SK-N-SH (cell line): Measurements from ENCODE around the gene RFPL3. TPM values are rescaled to one million over a fixed set of nuclear protein-coding genes. Genes with fewer than 3 reads are reported as not detected.

Experiments
- CTCF ChIA-PET: fragments of 300-600, 350-600 bp; formaldehyde crosslinking; extraction: SDS; loops from one replicate; lab custom pipeline; 2021; lab: Yijun Ruan, JAX
- POLR2A ChIA-PET: fragments of 350-600 bp; sonication (Branson Sonifier 250); formaldehyde crosslinking; extraction: SDS; loops from one replicate; lab custom pipeline; 2020; ENCODE audit warnings: antibody characterized with exemption, inconsistent platforms; lab: Yijun Ruan, JAX
- DNase-seq: peaks from one replicate; pipeline ENCODE4 v3.0.0; 2012
- H2AFZ ChIP-seq: fragments of 200-600 bp; sonication (generic); 2 replicates; pipeline ENCODE4 v1.8.1; 2016; ENCODE audit warnings: antibody characterized with exemption, mild to moderate bottlenecking, low read depth
- H3F3A ChIP-seq: fragments of 200-600 bp; sonication (generic); replicated peaks from 2 replicates; pipeline ENCODE3; 2016; ENCODE audit warnings: antibody characterized with exemption, mild to moderate bottlenecking; ENCODE audit not compliant: insufficient read depth
- H3K27ac ChIP-seq, 2 experiments: fragments of 200-500 bp in 1 of 2; fragments of 200-600 bp in 1 of 2; sonication (Bioruptor generic) in 1 of 2; sonication (generic), shearing (Covaris generic) in 1 of 2; 2 replicates each; pipeline versions ENCODE4 v1.5.1 to v1.6.1; 2014 to 2016; ENCODE audit warnings: low read depth in 2 of 2, inconsistent platforms in 1 of 2, low read length in 1 of 2, mild to moderate bottlenecking in 1 of 2, mixed read lengths in 1 of 2
- H3K27me3 ChIP-seq: fragments of 200-600 bp; sonication (generic), shearing (Covaris generic); 2 replicates; pipeline ENCODE4 v1.6.1; 2016; ENCODE audit warnings: mixed run types; ENCODE audit not compliant: insufficient read depth
- H3K36me3 ChIP-seq, 2 experiments: fragments of 200-500 bp in 1 of 2; fragments of 200-600 bp in 1 of 2; sonication (Bioruptor generic) in 1 of 2; sonication (generic) in 1 of 2; replicated peaks in 1 of 2; 2 replicates each; pipeline versions ENCODE3 to v1.5.1; 2014 to 2016; ENCODE audit warnings: low read length in 1 of 2, mild to moderate bottlenecking in 1 of 2; ENCODE audit not compliant: insufficient read depth in 2 of 2, control insufficient read depth in 1 of 2
- H3K4me1 ChIP-seq, 2 experiments: fragments of 200-500 bp in 1 of 2; fragments of 200-600 bp in 1 of 2; sonication (Bioruptor generic) in 1 of 2; sonication (generic), shearing (Covaris generic) in 1 of 2; 2 replicates each; pipeline versions ENCODE4 v1.5.1 to v1.6.1; 2014 to 2016; ENCODE audit warnings: low read depth in 1 of 2, low read length in 1 of 2, mixed run types in 1 of 2; ENCODE audit not compliant: insufficient read depth in 2 of 2, control insufficient read depth in 1 of 2
- H3K4me2 ChIP-seq: fragments of 200-600 bp; sonication (generic), shearing (Covaris generic); 2 replicates; pipeline ENCODE4 v1.6.1; 2017; ENCODE audit warnings: mixed run types
- H3K4me3 ChIP-seq, 2 experiments: fragments of 200-500 bp in 1 of 2; fragments of 200-600 bp in 1 of 2; sonication (Bioruptor generic) in 1 of 2; sonication (generic), shearing (Covaris generic) in 1 of 2; 2 replicates each; pipeline versions ENCODE4 v1.5.1 to v1.8.1; 2014 to 2016; ENCODE audit warnings: low read depth in 2 of 2, inconsistent platforms in 1 of 2, low read length in 1 of 2, mild to moderate bottlenecking in 1 of 2, mixed read lengths in 1 of 2, moderate library complexity in 1 of 2
- H3K79me2 ChIP-seq: fragments of 200-600 bp; sonication (generic); 2 replicates; pipeline ENCODE4 v1.8.1; 2017; ENCODE audit warnings: mild to moderate bottlenecking; ENCODE audit not compliant: insufficient read depth
- H3K9ac ChIP-seq: fragments of 200-600 bp; sonication (generic); 2 replicates; pipeline ENCODE4 v1.6.1; 2017; ENCODE audit warnings: mixed run types
- H3K9me2 ChIP-seq: fragments of 200-600 bp; sonication (generic); 2 replicates; pipeline ENCODE4 v1.6.1; 2017; ENCODE audit warnings: mixed run types
- H3K9me3 ChIP-seq: fragments of 200-600 bp; sonication (generic); 2 replicates; pipeline ENCODE4 v1.6.1; 2017; ENCODE audit warnings: mixed run types, mild to moderate bottlenecking, moderate library complexity
- H4K20me1 ChIP-seq: fragments of 200-600 bp; sonication (generic); 2 replicates; pipeline ENCODE4 v1.6.1; 2017; ENCODE audit warnings: mild to moderate bottlenecking, mixed run types; ENCODE audit not compliant: insufficient read depth
- CHD2 ChIP-seq: fragments of 150-350 bp; IDR thresholded peaks from 2 replicates; pipeline ENCODE4 v1.6.1; 2018; ENCODE audit warnings: low read length; ENCODE audit not compliant: partially characterized antibody
- ELF1 ChIP-seq: IDR thresholded peaks from 2 replicates; pipeline ENCODE4 v1.4.0; 2012
- EZH2phosphoT487 ChIP-seq: fragments of 200-600 bp; sonication (generic); IDR thresholded peaks from 2 replicates; pipeline ENCODE4 v1.6.1; 2017; ENCODE audit warnings: low read depth, mixed run types, mild to moderate bottlenecking, antibody characterized with exemption, moderate library complexity, borderline replicate concordance
- FOSL2 ChIP-seq: IDR thresholded peaks from 2 replicates; pipeline ENCODE4 v1.4.0; 2012; ENCODE audit warnings: low read depth, mild to moderate bottlenecking, moderate library complexity, borderline replicate concordance
- FOXJ3 ChIP-seq: sonication (generic); formaldehyde crosslinking; IDR thresholded peaks from 2 replicates; pipeline ENCODE4 v1.5.1; 2020; ENCODE audit warnings: mild to moderate bottlenecking, missing genetic modification reagents
- FOXM1 ChIP-seq: IDR thresholded peaks from 2 replicates; pipeline ENCODE4 v1.4.0; 2012; ENCODE audit warnings: low read depth, mild to moderate bottlenecking
- GABPA ChIP-seq: IDR thresholded peaks from 2 replicates; pipeline ENCODE4 v1.4.0; 2012; ENCODE audit warnings: low read depth, mild to moderate bottlenecking
- MAX ChIP-seq: IDR thresholded peaks from 2 replicates; pipeline ENCODE4 v1.4.0; 2012; ENCODE audit warnings: low read depth
- MXI1 ChIP-seq: IDR thresholded peaks from 2 replicates; pipeline ENCODE4 v1.6.1; 2012; ENCODE audit warnings: mild to moderate bottlenecking, low read depth, low read length, improper control_type of control experiment
- POLR2AphosphoS5 ChIP-seq: IDR thresholded peaks from 2 replicates; pipeline ENCODE4 v1.6.1; 2012; ENCODE audit warnings: low read depth, low read length
- RCOR1 ChIP-seq: fragments of 150-350 bp; IDR thresholded peaks from 2 replicates; pipeline ENCODE4 v1.6.1; 2017; ENCODE audit warnings: antibody characterized with exemption, low read length
- RFX5 ChIP-seq: IDR thresholded peaks from 2 replicates; pipeline ENCODE4 v1.6.1; 2012; ENCODE audit warnings: mild to moderate bottlenecking, improper control_type of control experiment, low read length
- RXRA ChIP-seq: IDR thresholded peaks from 2 replicates; pipeline ENCODE4 v1.4.0; 2012; ENCODE audit warnings: low read depth, mild to moderate bottlenecking, borderline replicate concordance
- TAF1 ChIP-seq: IDR thresholded peaks from 2 replicates; pipeline ENCODE4 v1.6.1; 2012; ENCODE audit warnings: low read depth, mild to moderate bottlenecking, low read length, moderate library complexity, borderline replicate concordance
- USF1 ChIP-seq: IDR thresholded peaks from 2 replicates; pipeline ENCODE4 v1.4.0; 2012; ENCODE audit warnings: low read depth, borderline replicate concordance
- ZBTB33 ChIP-seq: IDR thresholded peaks from 2 replicates; pipeline ENCODE4 v1.4.0; 2012; ENCODE audit warnings: low read depth, borderline replicate concordance
- WGBS: methylation state at CpG from one replicate; pipeline ENCODE4 v1.1.6; 2017; ENCODE audit warnings: low lambda C conversion rate; 5-methylcytosine and 5-hydroxymethylcytosine counted together
- polyA plus RNA-seq, 3 experiments: library from polyadenylated mRNA; depleted of rRNA; stranded (reverse); fragments of >200 nt; gene quantifications; 2 replicates each; pipeline ENCODE4 v1.2.3, GENCODE V29; 2012
- TF ChIP-seq, protein P1 (sequence below): fragments of 200-600 bp; sonication (generic); IDR thresholded peaks from 2 replicates; pipeline ENCODE4 v1.6.1; 2017; ENCODE audit warnings: antibody characterized with exemption, mild to moderate bottlenecking, moderate library complexity

The RFPL3 gene
- polyA plus RNA-seq, 1 of the 3 experiments (the other 2 are of a cell fraction) = not detected

GRCh38 chr22:32323513-32324164 is 34.0 kb upstream of the RFPL3 start:
- Histone ChIP-seq H3F3A (no peaks in the 10 kb centered on the region), H3K4me1 (peaks cover 0 to 12% of the 10 kb centered on the region in 2 experiments; a peak in 1 of 4 replicates), H3K9me2 (no peaks in the 10 kb centered on the region), H4K20me1 (no peaks in the 10 kb centered on the region), H3K9me3 (no peaks in the 10 kb centered on the region), H3K4me2 (no peak overlapping the region), H3K27ac (no peak overlapping the region), H3K79me2 (no peaks in the 10 kb centered on the region), H3K9ac (no peak overlapping the region), H3K27me3 (no peaks in the 10 kb centered on the region), H2AFZ (no peak overlapping the region), H3K4me3 (no peak overlapping the region), H3K36me3 (no peaks in the 10 kb centered on the region)
- CTCF ChIA-PET = no interaction called here
- no peak for DNase-seq
- TF ChIP-seq CHD2 = no peak
- no peak for TF ChIP-seq FOXJ3 (CRISPR knock-in tag)
- TF ChIP-seq GABPA = no peak
- no peak for TF ChIP-seq ZBTB33
- TF ChIP-seq USF1 = no peak
- no peak for TF ChIP-seq POLR2AphosphoS5
- no peak for TF ChIP-seq FOSL2
- TF ChIP-seq RXRA = no peak
- TF ChIP-seq, protein P1, sequence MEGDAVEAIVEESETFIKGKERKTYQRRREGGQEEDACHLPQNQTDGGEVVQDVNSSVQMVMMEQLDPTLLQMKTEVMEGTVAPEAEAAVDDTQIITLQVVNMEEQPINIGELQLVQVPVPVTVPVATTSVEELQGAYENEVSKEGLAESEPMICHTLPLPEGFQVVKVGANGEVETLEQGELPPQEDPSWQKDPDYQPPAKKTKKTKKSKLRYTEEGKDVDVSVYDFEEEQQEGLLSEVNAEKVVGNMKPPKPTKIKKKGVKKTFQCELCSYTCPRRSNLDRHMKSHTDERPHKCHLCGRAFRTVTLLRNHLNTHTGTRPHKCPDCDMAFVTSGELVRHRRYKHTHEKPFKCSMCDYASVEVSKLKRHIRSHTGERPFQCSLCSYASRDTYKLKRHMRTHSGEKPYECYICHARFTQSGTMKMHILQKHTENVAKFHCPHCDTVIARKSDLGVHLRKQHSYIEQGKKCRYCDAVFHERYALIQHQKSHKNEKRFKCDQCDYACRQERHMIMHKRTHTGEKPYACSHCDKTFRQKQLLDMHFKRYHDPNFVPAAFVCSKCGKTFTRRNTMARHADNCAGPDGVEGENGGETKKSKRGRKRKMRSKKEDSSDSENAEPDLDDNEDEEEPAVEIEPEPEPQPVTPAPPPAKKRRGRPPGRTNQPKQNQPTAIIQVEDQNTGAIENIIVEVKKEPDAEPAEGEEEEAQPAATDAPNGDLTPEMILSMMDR = no peak
- no peak for TF ChIP-seq RCOR1
- no peak for TF ChIP-seq TAF1
- TF ChIP-seq FOXM1 = no peak
- TF ChIP-seq ELF1 = no peak
- no peak for TF ChIP-seq EZH2phosphoT487
- no peak for TF ChIP-seq RFX5
- no peak for TF ChIP-seq MAX
- no peak for TF ChIP-seq MXI1
- POLR2A ChIA-PET = no interaction called here
- 68% methylated on average over 7 of the region's 11 CpGs for WGBS
